Breast epithelium (tissue), 3 donors: Measurements from ENCODE around the gene ZFHX3.

ENCODE experiments used
- CTCF ChIP-seq, 3 donors: fragments of 450-650 bp; IDR thresholded peaks; one replicate each; pipeline ENCODE4 v1.5.1; 2016 to 2017; ENCODE audit warnings: antibody characterized with exemption in 3 of 3, mild to moderate bottlenecking in 3 of 3, moderate library complexity in 3 of 3
- POLR2A ChIP-seq: fragments of 450-650 bp; IDR thresholded peaks from one replicate; pipeline ENCODE4 v1.6.1; 2016; ENCODE audit warnings: antibody characterized with exemption, mild to moderate bottlenecking, moderate library complexity

- TF ChIP-seq CTCF (IDR thresholded peaks at IDR 0.05), result no peak
- no peak for TF ChIP-seq POLR2A
Observed at GRCh38 chr16:72862090-72862489, 185.8 kb downstream of the ZFHX3 start.
